GM10248 (cell line): ENCODE results near the gene ARSD.
"Not testable (repeated sequence)": the region's sequence is repeated elsewhere in the genome, so short reads cannot be mapped to it uniquely, and the experiment has no call there.

Source experiments
- CTCF ChIA-PET: fragments of 300-600 bp; sonication (Branson Sonifier 250); formaldehyde crosslinking; extraction: SDS; loops from one replicate; lab custom pipeline; 2021; ENCODE audit warnings: antibody characterized with exemption; lab: Yijun Ruan, JAX
- POLR2A ChIA-PET: fragments of 350-650 bp; sonication (Branson Sonifier 250); formaldehyde crosslinking; extraction: SDS; loops from one replicate; lab custom pipeline; 2020; ENCODE audit warnings: antibody characterized with exemption; lab: Yijun Ruan, JAX
- DNase-seq: peaks from one replicate; pipeline ENCODE4 v3.0.0; 2012; ENCODE audit errors: extremely low spot score
- CTCF ChIP-seq: IDR thresholded peaks from 2 replicates; pipeline ENCODE4 v1.5.1; 2012; ENCODE audit warnings: mild to moderate bottlenecking, low read depth; ENCODE audit errors: extremely low read depth, missing control alignments, control extremely low read depth

ARSD gene

GRCh38 chrX:2889706-2890490 lies 39.2 kb downstream of the ARSD start:
- CTCF ChIA-PET, DNase-seq: not testable (repeated sequence)

GRCh38 chrX:2889045-2889605 lies 40.0 kb downstream of the ARSD start:
- no peak for DNase-seq
- TF ChIP-seq CTCF = no peak
- ChIA-PET POLR2A (no interaction called here), CTCF (no interaction called here)

More at GRCh38 chrX:2889706-2890490, 39.2 kb downstream of the ARSD start:
- TF ChIP-seq CTCF = peak; percentile 13
- POLR2A ChIA-PET = not testable (repeated sequence)

- DNase-seq = no peak
- POLR2A ChIA-PET = no interaction called here
- CTCF ChIA-PET = no interaction called here
Measured at GRCh38 chrX:2888309-2888708, 40.8 kb downstream of the ARSD start.

GRCh38 chrX:2883770-2884169 lies 45.4 kb downstream of the ARSD start:
- TF ChIP-seq CTCF = no peak
- ChIA-PET POLR2A (no interaction called here), CTCF (interaction anchor here (0.9 kb wide), 1 partner anchor 11 kb away, joined by 3 read pairs; no protein-coding TSS in a partner anchor)

More at GRCh38 chrX:2888309-2888708, 40.8 kb downstream of the ARSD start:
- no peak for TF ChIP-seq CTCF

GRCh38 chrX:2879670-2880069 lies 49.5 kb downstream of the ARSD start:
- ChIA-PET POLR2A (no interaction called here), CTCF (no interaction called here)
- no peak for TF ChIP-seq CTCF
- no peak for DNase-seq

More at GRCh38 chrX:2883770-2884169, 45.4 kb downstream of the ARSD start:
- DNase-seq = no peak

- DNase-seq = no peak
- no peak for TF ChIP-seq CTCF
- POLR2A ChIA-PET = no interaction called here
- CTCF ChIA-PET = no interaction called here
Measured at GRCh38 chrX:2878563-2878962, 50.6 kb downstream of the ARSD start.
